ENCODE data around the gene AMELY. TPM values are rescaled to one million over a fixed set of nuclear protein-coding genes. Genes with fewer than 3 reads are reported as not detected.
"Not testable (repeated sequence)": the region's sequence is repeated elsewhere in the genome, so short reads cannot be mapped to it uniquely, and the experiment has no call there.

Gene AMELY
- total and polyA plus RNA-seq, 10 of the 15 experiments (the other 5 are each of a cell fraction or from before 2014, with no cell fraction given): not detected

DNA sequence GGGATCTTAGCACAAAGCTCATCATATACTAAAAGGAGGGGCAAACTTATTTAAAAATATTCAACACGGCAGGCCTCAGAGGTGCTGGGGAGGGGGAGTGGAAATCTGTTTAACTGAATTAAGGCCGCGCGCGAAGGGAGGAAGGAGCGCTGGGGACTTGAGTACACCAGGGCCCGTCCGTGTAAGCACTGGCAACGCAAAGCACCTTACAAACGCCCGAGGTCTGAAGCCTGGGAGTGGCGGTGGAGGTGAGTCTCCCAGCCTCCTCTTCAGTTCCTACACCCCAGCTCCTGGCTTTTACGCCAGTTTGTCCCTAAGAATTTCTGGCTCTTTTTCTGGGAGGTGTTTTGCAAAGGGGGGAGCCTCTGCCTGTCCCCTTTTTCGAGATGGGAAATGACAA lies 1.7 kb downstream of the AMELY start (continued):
- TF ChIP-seq SMAD1 (IDR thresholded peaks at IDR 0.05; ENCODE audit: low read depth, partially characterized antibody) (no peak), ZZZ3 (IDR thresholded peaks at IDR 0.05; ENCODE audit: control insufficient read depth, insufficient read length, low read depth) (no peak), CHD1 (IDR thresholded peaks at IDR 0.05; ENCODE audit: low read depth, low read length) (no peak), MEF2B (IDR thresholded peaks at IDR 0.05; ENCODE audit: partially characterized antibody, poor library complexity, severe bottlenecking) (no peak), ZNF622 (IDR thresholded peaks at IDR 0.05) (no peak), LARP7 (IDR thresholded peaks at IDR 0.05) (no peak), STAT3 (IDR thresholded peaks at IDR 0.05; ENCODE audit: low read depth, low read length) (no peak)
- TF ChIP-seq, protein P1, sequence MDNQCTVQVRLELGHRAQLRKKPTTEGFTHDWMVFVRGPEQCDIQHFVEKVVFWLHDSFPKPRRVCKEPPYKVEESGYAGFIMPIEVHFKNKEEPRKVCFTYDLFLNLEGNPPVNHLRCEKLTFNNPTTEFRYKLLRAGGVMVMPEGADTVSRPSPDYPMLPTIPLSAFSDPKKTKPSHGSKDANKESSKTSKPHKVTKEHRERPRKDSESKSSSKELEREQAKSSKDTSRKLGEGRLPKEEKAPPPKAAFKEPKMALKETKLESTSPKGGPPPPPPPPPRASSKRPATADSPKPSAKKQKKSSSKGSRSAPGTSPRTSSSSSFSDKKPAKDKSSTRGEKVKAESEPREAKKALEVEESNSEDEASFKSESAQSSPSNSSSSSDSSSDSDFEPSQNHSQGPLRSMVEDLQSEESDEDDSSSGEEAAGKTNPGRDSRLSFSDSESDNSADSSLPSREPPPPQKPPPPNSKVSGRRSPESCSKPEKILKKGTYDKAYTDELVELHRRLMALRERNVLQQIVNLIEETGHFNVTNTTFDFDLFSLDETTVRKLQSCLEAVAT (IDR thresholded peaks at IDR 0.05): no peak

- no peaks in the 10 kb centered on the region for H3K4me1 ChIP-seq (ENCODE audit: control insufficient read depth, insufficient read depth, low read length)
- no peak overlapping the region for H3K4me3 ChIP-seq
- BruUV-seq (replicated peaks): no TSS peak
- TF ChIP-seq NR2C2 (IDR thresholded peaks at IDR 0.05; ENCODE audit: borderline replicate concordance, control insufficient read depth, insufficient read length, low read depth) (no peak), NKRF (conservative IDR thresholded peaks at IDR 0.05) (no peak)
- H3K36me3 ChIP-seq (ENCODE audit: control insufficient read depth in 2 of 2, insufficient read depth in 2 of 2, low read length in 1 of 2): no peaks in the 10 kb centered on the region
- no peaks in the 10 kb centered on the region for H3K27me3 ChIP-seq (replicated peaks in 1 of 2; ENCODE audit: control insufficient read depth in 2 of 2, insufficient read depth in 2 of 2, low read length in 1 of 2)
- no peaks in the 10 kb centered on the region for H3K9me3 ChIP-seq (replicated peaks; ENCODE audit: control insufficient read depth, insufficient read depth, low read length)
- no peak for FAIRE-seq
- no CpG with 5 or more reads among the region's 14 CpGs for WGBS (ENCODE audit: insufficient coverage, insufficient replicate concordance, low lambda C conversion rate, missing lambda C conversion rate)
- CTCF ChIA-PET: no interaction called here
- H3K9ac ChIP-seq (ENCODE audit: control insufficient read depth, insufficient read depth, low read length): no peak overlapping the region
- H4K20me1 ChIP-seq (ENCODE audit: control insufficient read depth, insufficient read depth): no peaks in the 10 kb centered on the region
- no peaks in the 10 kb centered on the region for H3K79me2 ChIP-seq (ENCODE audit: control insufficient read depth, insufficient read depth, low read length)
- ATAC-seq: no peak
- no peak overlapping the region for H3K4me2 ChIP-seq (ENCODE audit: control insufficient read depth, insufficient read depth)
- no peak overlapping the region for H2AFZ ChIP-seq (ENCODE audit: control insufficient read depth, low read depth, low read length)
- no peak overlapping the region for H3K27ac ChIP-seq (ENCODE audit: control insufficient read depth, insufficient read depth)
- no peak for DNase-seq (ENCODE audit: low read depth, low spot score)
- RAD21 ChIA-PET (ENCODE audit: unreplicated experiment): no interaction called here
- in situ Hi-C loops (cut with MboI) (no loop called here), intact Hi-C loops (cut with micrococcal nuclease; ENCODE audit: unreplicated experiment) (no loop called here)
- POLR2A ChIA-PET: no interaction called here
- SMC1A ChIA-PET (ENCODE audit: uncharacterized antibody, unreplicated experiment): no interaction called here
Observed at GRCh38 chrY:6909118-6909521, 2.4 kb downstream of the AMELY start.

GRCh38 chrY:6908021-6908420 lies 3.5 kb downstream of the AMELY start:
- H3K36me3 ChIP-seq (ENCODE audit: control insufficient read depth in 2 of 2, insufficient read depth in 2 of 2, low read length in 1 of 2); CTCF ChIA-PET; RAD21 ChIA-PET (ENCODE audit: unreplicated experiment); in situ Hi-C loops (cut with MboI); ATAC-seq; H3K9me3 ChIP-seq (replicated peaks; ENCODE audit: control insufficient read depth, insufficient read depth, low read length); H3K27ac ChIP-seq (ENCODE audit: control insufficient read depth, insufficient read depth); BruUV-seq (replicated peaks); H3K4me1 ChIP-seq (ENCODE audit: control insufficient read depth, insufficient read depth, low read length); H2AFZ ChIP-seq (ENCODE audit: control insufficient read depth, low read depth, low read length); H3K4me2 ChIP-seq (ENCODE audit: control insufficient read depth, insufficient read depth); POLR2A ChIA-PET; intact Hi-C loops (cut with micrococcal nuclease; ENCODE audit: unreplicated experiment); SMC1A ChIA-PET (ENCODE audit: uncharacterized antibody, unreplicated experiment); DNase-seq (ENCODE audit: low read depth, low spot score); H3K79me2 ChIP-seq (ENCODE audit: control insufficient read depth, insufficient read depth, low read length); H4K20me1 ChIP-seq (ENCODE audit: control insufficient read depth, insufficient read depth); H3K27me3 ChIP-seq (replicated peaks in 1 of 2; ENCODE audit: control insufficient read depth in 2 of 2, insufficient read depth in 2 of 2, low read length in 1 of 2); FAIRE-seq; H3K4me3 ChIP-seq; H3K9ac ChIP-seq (ENCODE audit: control insufficient read depth, insufficient read depth, low read length): not testable (repeated sequence)
- no CpG with 5 or more reads among the region's 6 CpGs for WGBS (ENCODE audit: insufficient coverage, insufficient replicate concordance, low lambda C conversion rate, missing lambda C conversion rate)
